NB4 (cell line): ENCODE measurements around the gene TMEM185B.

ENCODE experiments used
- DNase-seq: peaks from one replicate; pipeline ENCODE4 v3.0.0; 2010; ENCODE audit warnings: low read depth
- H3K4me3 ChIP-seq: one replicate; pipeline ENCODE4 v1.5.1; 2011; ENCODE audit warnings: mild to moderate bottlenecking, low read depth, low read length, moderate library complexity
- MYC ChIP-seq: IDR thresholded peaks from 2 replicates; pipeline ENCODE4 v1.6.1; 2011; ENCODE audit warnings: low read depth, low read length
- POLR2A ChIP-seq: IDR thresholded peaks from 2 replicates; pipeline ENCODE4 v1.6.1; 2011; ENCODE audit warnings: mild to moderate bottlenecking; ENCODE audit not compliant: insufficient read length; ENCODE audit errors: extremely low read depth
- TF ChIP-seq, protein P1 (sequence below): IDR thresholded peaks from one replicate; pipeline ENCODE4 v1.5.1; 2012; ENCODE audit warnings: low read depth, low read length
- TF ChIP-seq, protein P2 (sequence below): IDR thresholded peaks from 2 replicates; pipeline ENCODE4 v1.6.1; 2011; ENCODE audit warnings: low read depth, low read length

TMEM185B gene

GRCh38 chr2:120182019-120182560 lies 41.1 kb downstream of the TMEM185B start:
- no peak for DNase-seq
- no peak overlapping the region for H3K4me3 ChIP-seq
- no peak for TF ChIP-seq POLR2A
- TF ChIP-seq, protein P1, sequence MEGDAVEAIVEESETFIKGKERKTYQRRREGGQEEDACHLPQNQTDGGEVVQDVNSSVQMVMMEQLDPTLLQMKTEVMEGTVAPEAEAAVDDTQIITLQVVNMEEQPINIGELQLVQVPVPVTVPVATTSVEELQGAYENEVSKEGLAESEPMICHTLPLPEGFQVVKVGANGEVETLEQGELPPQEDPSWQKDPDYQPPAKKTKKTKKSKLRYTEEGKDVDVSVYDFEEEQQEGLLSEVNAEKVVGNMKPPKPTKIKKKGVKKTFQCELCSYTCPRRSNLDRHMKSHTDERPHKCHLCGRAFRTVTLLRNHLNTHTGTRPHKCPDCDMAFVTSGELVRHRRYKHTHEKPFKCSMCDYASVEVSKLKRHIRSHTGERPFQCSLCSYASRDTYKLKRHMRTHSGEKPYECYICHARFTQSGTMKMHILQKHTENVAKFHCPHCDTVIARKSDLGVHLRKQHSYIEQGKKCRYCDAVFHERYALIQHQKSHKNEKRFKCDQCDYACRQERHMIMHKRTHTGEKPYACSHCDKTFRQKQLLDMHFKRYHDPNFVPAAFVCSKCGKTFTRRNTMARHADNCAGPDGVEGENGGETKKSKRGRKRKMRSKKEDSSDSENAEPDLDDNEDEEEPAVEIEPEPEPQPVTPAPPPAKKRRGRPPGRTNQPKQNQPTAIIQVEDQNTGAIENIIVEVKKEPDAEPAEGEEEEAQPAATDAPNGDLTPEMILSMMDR, result peak; percentile 16
- no peak for TF ChIP-seq MYC

DNA sequence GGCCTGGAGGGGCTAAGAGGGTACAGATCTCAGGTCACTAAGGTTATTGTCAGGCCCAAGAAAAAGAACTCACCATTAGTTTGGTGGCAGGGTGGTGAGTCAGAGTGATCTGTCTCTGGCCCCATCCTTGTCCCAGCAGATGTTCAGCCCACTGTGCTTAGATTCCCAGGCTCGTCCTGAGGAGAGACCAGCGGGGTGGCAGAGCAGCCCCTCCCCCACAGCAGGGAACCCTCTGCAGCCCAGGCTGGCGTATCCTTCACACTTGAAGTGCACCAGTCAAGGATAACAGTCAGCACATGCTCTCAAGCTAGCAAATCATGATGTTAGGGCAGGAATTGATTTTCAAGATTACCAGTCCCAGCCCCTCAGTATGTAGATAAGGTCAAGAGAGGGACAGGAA lies 43.1 kb downstream of the TMEM185B start:
- no peak overlapping the region for H3K4me3 ChIP-seq
- TF ChIP-seq POLR2A (no peak), MYC (no peak)
- TF ChIP-seq, protein P2, sequence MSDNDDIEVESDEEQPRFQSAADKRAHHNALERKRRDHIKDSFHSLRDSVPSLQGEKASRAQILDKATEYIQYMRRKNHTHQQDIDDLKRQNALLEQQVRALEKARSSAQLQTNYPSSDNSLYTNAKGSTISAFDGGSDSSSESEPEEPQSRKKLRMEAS, result no peak
- TF ChIP-seq, protein P1, result no peak
- DNase-seq, result no peak

GRCh38 chr2:120179396-120179795 lies 43.8 kb downstream of the TMEM185B start:
- TF ChIP-seq, protein P1, result no peak
- TF ChIP-seq, protein P2, result no peak
- TF ChIP-seq MYC, result no peak
- TF ChIP-seq POLR2A, result no peak
- DNase-seq, result no peak
- H3K4me3 ChIP-seq, result no peak overlapping the region

DNA sequence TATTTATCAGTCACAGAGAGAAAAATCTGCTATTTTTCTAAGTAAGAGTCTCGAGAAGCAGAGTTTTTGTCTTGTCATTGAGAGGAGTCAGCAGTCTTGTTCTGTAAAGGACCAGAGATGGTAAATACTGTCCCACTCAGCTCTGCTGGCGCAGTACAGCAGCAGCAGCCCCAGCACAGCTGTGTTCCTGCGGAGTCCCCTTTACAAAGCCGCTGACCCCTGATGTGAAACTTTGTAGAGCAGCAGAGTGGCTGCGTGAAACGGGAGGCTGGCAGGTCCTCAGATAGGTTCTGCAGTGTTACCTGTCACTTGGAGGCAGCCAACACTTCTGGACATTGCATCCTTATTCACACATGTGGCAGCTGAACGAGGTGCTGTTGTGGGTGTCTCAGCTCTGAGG lies 45.2 kb downstream of the TMEM185B start:
- H3K4me3 ChIP-seq, result peak overlapping the region; percentile 68
- DNase-seq, result no peak
- TF ChIP-seq, protein P2, result no peak
- TF ChIP-seq POLR2A (no peak), MYC (no peak)
- TF ChIP-seq, protein P1, result no peak

DNA sequence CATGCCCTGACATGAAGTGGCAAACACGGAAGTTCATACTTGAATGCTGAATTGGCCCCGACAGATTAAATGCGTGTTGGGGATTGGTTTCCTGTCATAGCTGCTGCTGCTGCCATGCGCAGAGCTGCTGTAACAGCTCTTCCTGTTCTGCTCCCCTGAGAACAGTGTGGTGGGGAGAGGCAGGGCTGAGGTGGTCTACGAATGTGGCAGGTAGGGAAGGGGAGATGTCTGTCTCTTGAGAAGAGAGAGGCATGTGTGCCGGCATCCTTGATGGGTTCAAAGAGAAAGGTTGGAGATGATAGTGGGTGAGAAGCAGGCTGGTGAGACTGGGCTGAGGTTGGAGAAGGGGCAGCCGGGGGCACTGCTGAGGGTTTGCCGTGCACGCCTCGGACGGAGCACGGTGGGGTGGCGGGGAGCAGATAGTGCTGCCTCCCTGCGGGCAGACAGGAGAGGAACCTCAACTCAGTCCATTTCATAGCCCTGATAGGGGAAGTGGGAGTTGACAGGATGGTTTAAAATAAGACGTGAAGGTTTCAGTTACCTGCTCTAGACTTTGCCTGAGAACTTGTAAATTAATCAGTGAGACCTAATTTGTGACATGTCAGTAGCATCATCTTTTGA lies 46.1 kb downstream of the TMEM185B start:
- peak; percentile 94 for DNase-seq
- peak overlapping the region; percentile 68 for H3K4me3 ChIP-seq

More for the DNA sequence above, 46.1 kb downstream of the TMEM185B start:
- peak; percentile 50 for TF ChIP-seq POLR2A
- TF ChIP-seq, protein P1, result peak; percentile 66
- TF ChIP-seq MYC, result peak; percentile 63
- TF ChIP-seq, protein P2, result peak; percentile 78
